Gastrocnemius medialis (tissue), 4 donors: ENCODE results near the gene PTCRA.

Experiments used
- CTCF ChIP-seq, 5 experiments: fragments of 450-650 bp in 3 of 5; fragments of 200-600 bp in 2 of 5; sonication (generic) in 2 of 5; IDR thresholded peaks in 4 of 5; conservative IDR thresholded peaks in 1 of 5; 1 replicate in 4 of 5; 2 replicates in 1 of 5; pipeline ENCODE4 v1.5.1; 2016 to 2019; ENCODE audit warnings: antibody characterized with exemption in 5 of 5, mild to moderate bottlenecking in 3 of 5, moderate library complexity in 3 of 5
- POLR2A ChIP-seq, 2 donors: fragments of 450-650 bp; IDR thresholded peaks; one replicate each; pipeline ENCODE4 v1.6.1; 2017; ENCODE audit warnings: antibody characterized with exemption in 2 of 2, mild to moderate bottlenecking in 2 of 2, moderate library complexity in 2 of 2

- no peak for TF ChIP-seq CTCF (IDR thresholded peaks at IDR 0.05 in 4 of 5, conservative IDR thresholded peaks at IDR 0.05 in 1 of 5)
- TF ChIP-seq POLR2A (IDR thresholded peaks at IDR 0.05): peak; percentile 51 to 70
Measured at GRCh38 chr6:42890311-42891198, 25.3 kb upstream of the PTCRA start.
